Activated B cell treated with CpG ODN at 0.5 μM for 24 hours (primary cell): ENCODE data around the gene C20orf141. TPM values are rescaled to one million over a fixed set of nuclear protein-coding genes. Genes with fewer than 3 reads are reported as not detected.

Experiments
- ATAC-seq: fragments of 200-7000 bp; cut with Tn5 transposase; one replicate; pipeline ENCODE4 v1.10.0; 2021; ENCODE audit warnings: low read depth, mild to moderate bottlenecking, moderate library complexity
- CTCF ChIA-PET: fragments of 350-600 bp; sonication (Branson Sonifier 250); formaldehyde crosslinking; loops from one replicate; lab custom pipeline; 2021; ENCODE audit warnings: antibody characterized with exemption; lab: Charles Lee
- POLR2A ChIA-PET: fragments of 350-600 bp; sonication (Branson Sonifier 250); formaldehyde crosslinking; loops from one replicate; lab custom pipeline; 2021; ENCODE audit warnings: antibody characterized with exemption; lab: Charles Lee
- DNase-seq: peaks from one replicate; pipeline ENCODE4 v3.0.0; 2022
- H3K27ac Mint-ChIP-seq: one replicate; pipeline ENCODE4 v1.8.0; 2020; ENCODE audit warnings: mixed read lengths
- H3K27me3 Mint-ChIP-seq: one replicate; pipeline ENCODE4 v1.8.0; 2021; ENCODE audit warnings: mixed read lengths
- H3K36me3 Mint-ChIP-seq: one replicate; pipeline ENCODE4 v1.8.0; 2021; ENCODE audit warnings: low read depth, mixed read lengths
- H3K4me1 Mint-ChIP-seq: one replicate; pipeline ENCODE4 v1.8.0; 2021; ENCODE audit warnings: mixed read lengths
- H3K4me3 Mint-ChIP-seq: one replicate; pipeline ENCODE4 v1.8.0; 2020; ENCODE audit warnings: mild to moderate bottlenecking, mixed read lengths
- H3K9me3 Mint-ChIP-seq: one replicate; pipeline ENCODE4 v1.8.0; 2020; ENCODE audit warnings: mixed read lengths
- CTCF ChIP-seq: fragments of 200-600 bp; IDR thresholded peaks from one replicate; pipeline ENCODE4 v1.8.0; 2022; ENCODE audit warnings: antibody characterized with exemption, mild to moderate bottlenecking
- intact Hi-C: fragments of 100-400 bp; cut with micrococcal nuclease; formaldehyde crosslinking; loops from one replicate; pipeline ENCODE4 v1.15.1; 2024
- total RNA-seq: library from RNA; stranded (reverse); gene quantifications from 2 replicates; pipeline ENCODE4 v1.2.3, GENCODE V29; 2022

The C20orf141 gene
- total RNA-seq, 1 donor from 2014 or later, result not detected

GRCh38 chr20:2793471-2793870 is 21.3 kb upstream of the C20orf141 start:
- DNase-seq, result no peak
- Mint-ChIP-seq H3K4me1 (peaks cover 2% of the 10 kb centered on the region), H3K9me3 (no peaks in the 10 kb centered on the region), H3K4me3 (no peak overlapping the region), H3K36me3 (no peaks in the 10 kb centered on the region), H3K27me3 (peaks cover 20% of the 10 kb centered on the region), H3K27ac (no peak overlapping the region)
- ChIA-PET POLR2A (no interaction called here), CTCF (no interaction called here)
- no peak for ATAC-seq
- TF ChIP-seq CTCF, result no peak
- intact Hi-C loops, result no loop called here

DNA sequence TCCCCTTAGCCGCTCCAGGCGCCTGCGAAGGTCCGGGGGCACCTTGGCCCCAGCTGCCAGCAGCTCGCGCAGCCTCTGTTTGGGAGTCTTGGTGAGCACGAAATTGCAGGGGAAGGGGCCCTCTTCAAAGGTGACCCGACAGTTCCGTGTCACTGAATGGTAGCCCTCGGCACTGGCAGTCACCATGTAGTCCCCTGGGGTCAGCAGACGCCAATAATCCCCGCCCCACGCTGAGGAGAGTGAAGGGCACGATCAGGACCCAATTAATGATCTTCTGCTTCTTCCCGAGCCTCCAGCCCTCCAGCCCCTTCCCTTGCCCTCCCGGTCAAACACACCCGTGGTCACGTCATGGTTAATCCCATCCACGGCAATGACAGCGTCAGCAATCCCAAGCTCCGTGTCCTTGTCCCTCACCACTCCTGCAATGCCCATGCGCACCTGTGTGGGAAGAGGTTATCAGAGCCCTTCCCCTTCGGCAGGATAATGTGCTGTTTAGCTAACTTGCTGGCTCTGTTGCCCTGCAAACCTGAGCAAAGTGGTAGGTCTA is 20.5 kb upstream of the C20orf141 start:
- H3K27me3 Mint-ChIP-seq, result peaks cover 27% of the 10 kb centered on the region
- H3K9me3 Mint-ChIP-seq, result no peaks in the 10 kb centered on the region
- no peak for TF ChIP-seq CTCF
- CTCF ChIA-PET, result interaction anchor here (0.5 kb wide), 2 partner anchors 301 to 1767 kb away, joined by 3 read pairs; no protein-coding TSS in a partner anchor
- peaks cover 10% of the 10 kb centered on the region for H3K4me1 Mint-ChIP-seq
- DNase-seq (no peak), ATAC-seq (no peak)
- H3K36me3 Mint-ChIP-seq, result no peaks in the 10 kb centered on the region
- H3K4me3 Mint-ChIP-seq, result no peak overlapping the region
- intact Hi-C loops, result no loop called here
- H3K27ac Mint-ChIP-seq, result no peak overlapping the region
- POLR2A ChIA-PET, result no interaction called here

- ChIA-PET POLR2A (no interaction called here), CTCF (interaction anchor here (0.5 kb wide), 1 partner anchor 301 kb away, joined by 3 read pairs; no protein-coding TSS in a partner anchor)
- H3K4me3 Mint-ChIP-seq, result no peak overlapping the region
- H3K4me1 Mint-ChIP-seq, result peaks cover 17% of the 10 kb centered on the region
- H3K27me3 Mint-ChIP-seq, result peaks cover 30% of the 10 kb centered on the region
- TF ChIP-seq CTCF, result no peak
- no peak overlapping the region for H3K27ac Mint-ChIP-seq
- H3K36me3 Mint-ChIP-seq, result no peaks in the 10 kb centered on the region
- ATAC-seq (no peak), DNase-seq (no peak)
- no peaks in the 10 kb centered on the region for H3K9me3 Mint-ChIP-seq
- intact Hi-C loops, result no loop called here
Measured at GRCh38 chr20:2794866-2795447, 19.8 kb upstream of the C20orf141 start.

DNA sequence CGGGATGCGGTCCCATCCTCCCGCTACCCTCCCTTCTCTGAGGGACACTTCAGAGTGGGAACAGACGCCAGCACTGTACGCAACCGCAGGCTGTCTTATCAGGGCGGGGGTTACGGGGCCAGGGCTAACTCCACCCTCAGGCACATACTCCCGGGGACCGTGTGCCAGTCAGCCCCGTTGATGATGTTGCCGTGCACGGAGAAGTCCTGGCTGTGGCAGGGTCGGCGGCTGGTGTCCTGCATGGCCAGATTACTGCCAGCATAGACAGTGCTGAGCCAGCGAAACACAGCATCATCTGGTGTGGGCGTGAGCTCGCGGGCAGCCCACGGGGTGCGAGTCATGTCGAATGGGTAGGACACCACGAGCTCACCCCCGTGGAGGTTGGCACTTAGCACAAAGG is 19.3 kb upstream of the C20orf141 start:
- TF ChIP-seq CTCF, result no peak
- H3K27ac Mint-ChIP-seq, result no peak overlapping the region
- intact Hi-C loops, result no loop called here
- DNase-seq, result no peak
- no peak for ATAC-seq
- no peaks in the 10 kb centered on the region for H3K36me3 Mint-ChIP-seq
- CTCF ChIA-PET, result no interaction called here
- H3K4me3 Mint-ChIP-seq, result no peak overlapping the region
- H3K9me3 Mint-ChIP-seq, result no peaks in the 10 kb centered on the region
- peaks cover 31% of the 10 kb centered on the region for H3K27me3 Mint-ChIP-seq
- POLR2A ChIA-PET, result no interaction called here
- peaks cover 19% of the 10 kb centered on the region for H3K4me1 Mint-ChIP-seq

- ChIA-PET POLR2A (no interaction called here), CTCF (no interaction called here)
- peaks cover 36% of the 10 kb centered on the region for H3K27me3 Mint-ChIP-seq
- intact Hi-C loops, result no loop called here
- DNase-seq (no peak), ATAC-seq (no peak)
- H3K27ac Mint-ChIP-seq, result no peak overlapping the region
- H3K4me3 Mint-ChIP-seq, result no peak overlapping the region
- H3K9me3 Mint-ChIP-seq, result no peaks in the 10 kb centered on the region
- H3K4me1 Mint-ChIP-seq, result peaks cover 25% of the 10 kb centered on the region
- TF ChIP-seq CTCF, result no peak
- H3K36me3 Mint-ChIP-seq, result no peaks in the 10 kb centered on the region
Measured at GRCh38 chr20:2796011-2796660, 18.7 kb upstream of the C20orf141 start.
